ENCODE measurements around the gene SLC25A27. TPM values are rescaled to one million over a fixed set of nuclear protein-coding genes. Genes with fewer than 3 reads are reported as not detected.

The SLC25A27 gene
- 39.3 TPM for total RNA-seq

- intact Hi-C loops (cut with DNase I), result no loop called here
- Histone ChIP-seq H3K27me3 (no peaks in the 10 kb centered on the region), H3K4me1 (peaks cover 14% of the 10 kb centered on the region), H3K27ac (peak within 1 kb of the TSS; percentile 87), H3K4me3 (peak within 1 kb of the TSS; percentile 74 to 91), H3K36me3 (no peaks in the 10 kb centered on the region), H3K9me3 (no peaks in the 10 kb centered on the region)
- peak in 1 of 2 donors; percentile 90 for DNase-seq (ENCODE audit: extremely low spot score in 2 of 2)
- TF ChIP-seq CTCF (IDR thresholded peaks at IDR 0.05) (no peak), POLR2A (IDR thresholded peaks at IDR 0.05) (peak in 1 of 2 donors; percentile 26), POLR2AphosphoS5 (IDR thresholded peaks at IDR 0.05; ENCODE audit: insufficient read depth in 1 of 2, low read depth in 1 of 2) (peak; percentile 88)
Measured at GRCh38 chr6:46652603-46653438, at the start of gene SLC25A27, which contains the start of gene CYP39A1. Gene SLC25A27, plus strand, starts transcription at chr6:46652975. Its CDS starts 218 bp downstream, at chr6:46653193. Gene CYP39A1, minus strand, starts transcription at chr6:46652818. Its CDS starts 236 bp downstream, at chr6:46652582.

- Histone ChIP-seq H3K27me3 (no peaks in the 10 kb centered on the region), H3K27ac (no peak overlapping the region), H3K4me3 (no peak overlapping the region), H3K9me3 (no peaks in the 10 kb centered on the region), H3K36me3 (no peaks in the 10 kb centered on the region), H3K4me1 (no peaks in the 10 kb centered on the region)
- no peak for TF ChIP-seq POLR2A (IDR thresholded peaks at IDR 0.05)
- no peak for TF ChIP-seq POLR2AphosphoS5 (IDR thresholded peaks at IDR 0.05; ENCODE audit: insufficient read depth in 1 of 2, low read depth in 1 of 2)
- no peak for TF ChIP-seq CTCF (IDR thresholded peaks at IDR 0.05)
- intact Hi-C loops (cut with DNase I), result no loop called here
- DNase-seq (ENCODE audit: extremely low spot score in 2 of 2), result no peak
Measured at GRCh38 chr6:46605091-46605797, 47.5 kb upstream of the SLC25A27 start.

- Histone ChIP-seq H3K9me3 (no peaks in the 10 kb centered on the region), H3K36me3 (no peaks in the 10 kb centered on the region), H3K4me1 (no peaks in the 10 kb centered on the region), H3K4me3 (no peak overlapping the region), H3K27ac (no peak overlapping the region), H3K27me3 (no peaks in the 10 kb centered on the region)
- no peak for DNase-seq (ENCODE audit: extremely low spot score in 2 of 2)
- no peak for TF ChIP-seq CTCF (IDR thresholded peaks at IDR 0.05)
- TF ChIP-seq POLR2AphosphoS5 (IDR thresholded peaks at IDR 0.05; ENCODE audit: insufficient read depth in 1 of 2, low read depth in 1 of 2), result no peak
- TF ChIP-seq POLR2A (IDR thresholded peaks at IDR 0.05), result no peak
- intact Hi-C loops (cut with DNase I), result no loop called here
Measured at GRCh38 chr6:46606338-46606737, 46.4 kb upstream of the SLC25A27 start.

- intact Hi-C loops (cut with DNase I), result no loop called here
- no peak for TF ChIP-seq POLR2AphosphoS5 (IDR thresholded peaks at IDR 0.05; ENCODE audit: insufficient read depth in 1 of 2, low read depth in 1 of 2)
- no peak for TF ChIP-seq POLR2A (IDR thresholded peaks at IDR 0.05)
- TF ChIP-seq CTCF (IDR thresholded peaks at IDR 0.05), result no peak
- Histone ChIP-seq H3K36me3 (no peaks in the 10 kb centered on the region), H3K4me3 (no peak overlapping the region), H3K4me1 (no peaks in the 10 kb centered on the region), H3K27me3 (no peaks in the 10 kb centered on the region), H3K9me3 (no peaks in the 10 kb centered on the region), H3K27ac (no peak overlapping the region)
- no peak for DNase-seq (ENCODE audit: extremely low spot score in 2 of 2)
Measured at GRCh38 chr6:46610862-46611553, 41.8 kb upstream of the SLC25A27 start.
